Skeletal muscle cell (primary cell): ENCODE measurements around the gene WRNIP1.
"Not testable (repeated sequence)": the region's sequence is repeated elsewhere in the genome, so short reads cannot be mapped to it uniquely, and the experiment has no call there.

Source experiments
- DNase-seq: peaks from one replicate; pipeline ENCODE4 v3.0.0-alpha.2; 2010; ENCODE audit warnings: low read depth
- H3K4me3 ChIP-seq: 2 replicates; pipeline ENCODE4 v1.5.1; 2011; ENCODE audit warnings: low read depth, mild to moderate bottlenecking, control low read depth, low read length, moderate library complexity

The WRNIP1 gene

GRCh38 chr6:2758980-2759379 is 6.2 kb upstream of the WRNIP1 start:
- no peak for DNase-seq
- no peak overlapping the region for H3K4me3 ChIP-seq

GRCh38 chr6:2760882-2761842 is 4.0 kb upstream of the WRNIP1 start:
- DNase-seq, result no peak
- no peak overlapping the region for H3K4me3 ChIP-seq

GRCh38 chr6:2762868-2763267 is 2.3 kb upstream of the WRNIP1 start:
- DNase-seq, H3K4me3 ChIP-seq: not testable (repeated sequence)

GRCh38 chr6:2763345-2763841 is 1.8 kb upstream of the WRNIP1 start:
- no peak overlapping the region for H3K4me3 ChIP-seq
- DNase-seq, result no peak

- DNase-seq, result no peak
- H3K4me3 ChIP-seq, result peak overlapping the region; percentile 58
Observed at GRCh38 chr6:2763876-2764540, 1.2 kb upstream of the WRNIP1 start.

GRCh38 chr6:2764610-2765165 is 505 bp upstream of the WRNIP1 start:
- H3K4me3 ChIP-seq, result peak overlapping the region; percentile 58
- DNase-seq, result no peak

GRCh38 chr6:2765896-2766766 is 938 bp downstream of the WRNIP1 start:
- no peak for DNase-seq
- H3K4me3 ChIP-seq, result peak overlapping the region; percentile 88

GRCh38 chr6:2766767-2767656 is 1.8 kb downstream of the WRNIP1 start:
- no peak for DNase-seq
- peak overlapping the region; percentile 88 for H3K4me3 ChIP-seq

- no peak for DNase-seq
Observed at GRCh38 chr6:2767657-2768524, 2.7 kb downstream of the WRNIP1 start.

GRCh38 chr6:2768696-2769095 is 3.5 kb downstream of the WRNIP1 start:
- DNase-seq, result no peak
- peak overlapping the region; percentile 15 for H3K4me3 ChIP-seq

More at GRCh38 chr6:2767657-2768524, 2.7 kb downstream of the WRNIP1 start:
- H3K4me3 ChIP-seq, result peak overlapping the region; percentile 88

- no peak for DNase-seq
Observed at GRCh38 chr6:2770171-2770570, 5.0 kb downstream of the WRNIP1 start.

GRCh38 chr6:2771079-2771478 is 5.9 kb downstream of the WRNIP1 start:
- no peak overlapping the region for H3K4me3 ChIP-seq

More at GRCh38 chr6:2770171-2770570, 5.0 kb downstream of the WRNIP1 start:
- H3K4me3 ChIP-seq, result no peak overlapping the region

GRCh38 chr6:2772840-2773239 is 7.6 kb downstream of the WRNIP1 start:
- DNase-seq, result no peak
- H3K4me3 ChIP-seq, result no peak overlapping the region

More at GRCh38 chr6:2771079-2771478, 5.9 kb downstream of the WRNIP1 start:
- no peak for DNase-seq

GRCh38 chr6:2773449-2773848 is 8.3 kb downstream of the WRNIP1 start:
- DNase-seq, result no peak
- H3K4me3 ChIP-seq, result no peak overlapping the region

GRCh38 chr6:2775003-2775402 is 9.8 kb downstream of the WRNIP1 start:
- no peak for DNase-seq
- no peak overlapping the region for H3K4me3 ChIP-seq

GRCh38 chr6:2777249-2777648 is 12.1 kb downstream of the WRNIP1 start:
- DNase-seq, result no peak
- no peak overlapping the region for H3K4me3 ChIP-seq

GRCh38 chr6:2780102-2780737 is 15.0 kb downstream of the WRNIP1 start:
- H3K4me3 ChIP-seq, result no peak overlapping the region
- no peak for DNase-seq
